HK-2 (cell line): ENCODE results near the gene HNRNPA2B1.
"Not testable (repeated sequence)": the region's sequence is repeated elsewhere in the genome, so short reads cannot be mapped to it uniquely, and the experiment has no call there.

ENCODE experiments used
- DNase-seq: peaks from one replicate; pipeline ENCODE4 v3.0.0-alpha.2; 2018; ENCODE audit not compliant: unreplicated experiment

The HNRNPA2B1 gene

GRCh38 chr7:26185131-26185843, 15.3 kb downstream of the HNRNPA2B1 start:
- DNase-seq: no peak

GRCh38 chr7:26184281-26185101, 16.1 kb downstream of the HNRNPA2B1 start:
- not testable (repeated sequence) for DNase-seq

- no peak for DNase-seq
Measured at GRCh38 chr7:26183545-26184280, 16.8 kb downstream of the HNRNPA2B1 start.

GRCh38 chr7:26182706-26183105, 17.8 kb downstream of the HNRNPA2B1 start:
- no peak for DNase-seq

GRCh38 chr7:26182283-26182682, 18.3 kb downstream of the HNRNPA2B1 start:
- no peak for DNase-seq

GRCh38 chr7:26181474-26182227, 18.9 kb downstream of the HNRNPA2B1 start:
- DNase-seq: no peak

- no peak for DNase-seq
Measured at GRCh38 chr7:26180792-26181198, 19.8 kb downstream of the HNRNPA2B1 start.

GRCh38 chr7:26179826-26180497, 20.6 kb downstream of the HNRNPA2B1 start:
- no peak for DNase-seq

GRCh38 chr7:26179422-26179821, 21.1 kb downstream of the HNRNPA2B1 start:
- DNase-seq: no peak

- DNase-seq: no peak
Measured at GRCh38 chr7:26178272-26178960, 22.1 kb downstream of the HNRNPA2B1 start.

- DNase-seq: not testable (repeated sequence)
Measured at GRCh38 chr7:26177269-26177668, 23.3 kb downstream of the HNRNPA2B1 start.

GRCh38 chr7:26176696-26177095, 23.9 kb downstream of the HNRNPA2B1 start:
- not testable (repeated sequence) for DNase-seq

- not testable (repeated sequence) for DNase-seq
Measured at GRCh38 chr7:26175903-26176302, 24.6 kb downstream of the HNRNPA2B1 start.

GRCh38 chr7:26172048-26172447, 28.5 kb downstream of the HNRNPA2B1 start:
- DNase-seq: no peak

GRCh38 chr7:26171601-26172000, 28.9 kb downstream of the HNRNPA2B1 start:
- DNase-seq: no peak

GRCh38 chr7:26170663-26171062, 29.9 kb downstream of the HNRNPA2B1 start:
- DNase-seq: no peak

- no peak for DNase-seq
Measured at GRCh38 chr7:26169271-26169670, 31.3 kb downstream of the HNRNPA2B1 start.

GRCh38 chr7:26168458-26169023, 32.0 kb downstream of the HNRNPA2B1 start:
- no peak for DNase-seq

GRCh38 chr7:26167303-26167934, 33.1 kb downstream of the HNRNPA2B1 start:
- no peak for DNase-seq
